Uterus (tissue), 4 donors: ENCODE results near the gene KCTD6. TPM values are rescaled to one million over a fixed set of nuclear protein-coding genes. Genes with fewer than 3 reads are reported as not detected.
A peak's percentile ranks its signal among the peaks of the same experiment; 100 is the strongest.

Experiments used
- DNase-seq, 2 donors: peaks; one replicate each; pipeline ENCODE4 v3.0.0-alpha.2; 2019 to 2020
- H3K27ac ChIP-seq, 2 donors: fragments of 200-600 bp; sonication (generic); 1 replicate in 1 of 2; 2 replicates in 1 of 2; pipeline ENCODE4 v1.5.1; 2016 to 2018
- H3K27me3 ChIP-seq, 2 donors: fragments of 200-600 bp; sonication (generic); one replicate each; pipeline ENCODE4 v1.5.1; 2018 to 2019; ENCODE audit warnings: control low read depth in 1 of 2
- H3K36me3 ChIP-seq, 2 donors: fragments of 200-600 bp; sonication (generic); one replicate each; pipeline ENCODE4 v1.5.1; 2019; ENCODE audit warnings: control low read depth in 1 of 2
- H3K4me1 ChIP-seq, 2 donors: fragments of 200-600 bp; sonication (generic); one replicate each; pipeline ENCODE4 v1.5.1; 2018 to 2019; ENCODE audit warnings: control low read depth in 1 of 2
- H3K4me3 ChIP-seq, 2 donors: fragments of 200-600 bp; sonication (generic); 1 replicate in 1 of 2; 2 replicates in 1 of 2; pipeline ENCODE4 v1.5.1; 2018 to 2019; ENCODE audit warnings: mild to moderate bottlenecking in 1 of 2
- H3K9me3 ChIP-seq, 2 donors: fragments of 200-600 bp; sonication (generic); one replicate each; pipeline ENCODE4 v1.5.1; 2019; ENCODE audit warnings: control low read depth in 1 of 2
- POLR2A ChIP-seq, 2 donors: fragments of 450-650 bp; IDR thresholded peaks; one replicate each; pipeline ENCODE4 v1.6.1; 2016; ENCODE audit warnings: antibody characterized with exemption in 2 of 2, mild to moderate bottlenecking in 1 of 2, moderate library complexity in 1 of 2
- intact Hi-C: fragments of 100-400 bp; cut with DNase I; formaldehyde crosslinking; loops from one replicate; pipeline ENCODE4 v1.15.1; 2023; ENCODE audit warnings: low total_unique reads
- total RNA-seq, 4 donors: library from RNA; depleted of rRNA in 3 of 4; stranded (reverse); fragments of >200 nt in 3 of 4; gene quantifications; one replicate each; pipeline versions ENCODE4 v1.1.0 to v1.2.4, GENCODE V29; 2014 to 2023
- TF ChIP-seq, protein P1 (sequence below), 4 experiments: fragments of 200-600 bp in 2 of 4; fragments of 450-650 bp in 2 of 4; sonication (generic) in 2 of 4; IDR thresholded peaks; one replicate each; pipeline ENCODE4 v1.5.1; 2016 to 2019; ENCODE audit warnings: antibody characterized with exemption in 4 of 4, mild to moderate bottlenecking in 2 of 4, moderate library complexity in 1 of 4
- donor health status: DM: yes; HTN: yes; CAD: no.

Gene KCTD6
- total RNA-seq: 10 to 100 TPM; 21.0 to 27.4 (median 24.3) TPM

DNA sequence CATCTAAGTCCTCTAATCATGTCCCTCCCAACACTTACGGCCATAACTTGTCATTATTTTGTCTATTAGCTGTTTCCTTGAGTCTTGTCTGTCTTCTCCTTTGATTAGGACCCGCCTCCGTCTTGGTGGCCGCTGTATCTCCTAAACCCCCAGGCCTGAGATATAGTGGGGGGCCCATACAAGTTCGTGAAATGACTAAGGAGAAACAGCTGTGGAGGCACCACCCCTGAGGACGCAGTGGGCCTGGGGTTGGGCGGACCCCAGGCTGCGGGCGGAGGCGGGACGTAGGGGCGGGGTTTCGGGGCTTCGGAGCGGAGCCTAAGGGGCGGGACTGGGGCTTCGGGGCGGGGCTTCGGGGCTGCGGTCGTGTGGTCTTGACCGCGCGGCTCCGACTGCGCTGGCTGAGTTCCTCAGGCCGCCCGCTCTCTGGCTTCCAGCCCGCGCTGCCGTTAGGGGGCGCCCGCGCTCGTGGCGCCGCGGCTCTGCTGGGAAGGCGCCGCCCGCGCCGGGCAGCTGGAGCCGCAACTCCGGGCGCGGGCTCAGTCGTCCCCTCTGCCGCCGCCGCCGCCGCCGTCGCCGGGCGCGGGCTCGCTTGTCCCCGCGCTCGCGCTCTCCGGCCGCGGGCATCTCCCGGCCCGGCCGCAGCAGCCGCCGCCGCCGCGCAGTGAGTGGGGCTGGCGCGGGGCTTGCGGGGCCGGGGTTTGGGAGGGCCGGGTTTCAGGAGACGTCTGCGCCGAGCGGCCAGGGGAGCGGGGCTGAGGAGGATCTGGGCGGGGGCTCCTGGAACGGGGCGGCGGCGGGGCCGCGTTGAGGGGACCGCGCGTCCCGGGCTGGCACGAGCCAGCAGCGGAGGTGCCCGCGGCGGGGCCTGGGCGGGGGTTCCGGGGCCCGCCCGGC is at the start of gene KCTD6:
TSS of gene KCTD6 (plus strand) at position 591 of the 897 bp plus-strand sequence. CDS start 6,660 bp downstream, outside the sequence.
- intact Hi-C loops: loop anchor here (5.0 kb wide), 1 partner anchor 159 kb away; the partner anchor contains the start of gene PXK

DNA sequence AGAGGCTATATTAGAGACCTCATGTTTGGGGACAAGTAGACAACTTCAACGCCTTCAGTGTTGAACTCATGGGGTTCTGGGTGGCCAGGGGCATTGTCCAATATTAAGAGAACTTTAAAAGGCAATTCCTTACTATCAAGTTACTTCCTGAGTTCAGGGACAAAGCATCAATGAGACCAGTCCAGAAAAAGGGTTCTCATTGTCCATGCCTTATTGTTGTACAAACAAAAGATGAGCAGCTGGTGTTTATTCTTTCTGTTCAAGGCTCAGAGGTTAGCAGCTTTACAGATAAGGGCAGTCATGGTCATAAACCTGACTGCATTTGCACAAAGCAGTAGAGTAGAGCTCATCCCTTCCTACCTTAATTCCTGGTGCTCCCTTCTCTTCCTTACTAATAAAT is 39.7 kb upstream of the KCTD6 start:
- Histone ChIP-seq H3K36me3 (no peaks in the 10 kb centered on the region), H3K9me3 (peaks cover 0 to 15% of the 10 kb centered on the region in 2 donors), H3K4me3 (no peak overlapping the region), H3K4me1 (no peaks in the 10 kb centered on the region), H3K27ac (no peak overlapping the region), H3K27me3 (no peaks in the 10 kb centered on the region)
- intact Hi-C loops: no loop called here
- TF ChIP-seq POLR2A (IDR thresholded peaks at IDR 0.05): no peak
- TF ChIP-seq, protein P1, sequence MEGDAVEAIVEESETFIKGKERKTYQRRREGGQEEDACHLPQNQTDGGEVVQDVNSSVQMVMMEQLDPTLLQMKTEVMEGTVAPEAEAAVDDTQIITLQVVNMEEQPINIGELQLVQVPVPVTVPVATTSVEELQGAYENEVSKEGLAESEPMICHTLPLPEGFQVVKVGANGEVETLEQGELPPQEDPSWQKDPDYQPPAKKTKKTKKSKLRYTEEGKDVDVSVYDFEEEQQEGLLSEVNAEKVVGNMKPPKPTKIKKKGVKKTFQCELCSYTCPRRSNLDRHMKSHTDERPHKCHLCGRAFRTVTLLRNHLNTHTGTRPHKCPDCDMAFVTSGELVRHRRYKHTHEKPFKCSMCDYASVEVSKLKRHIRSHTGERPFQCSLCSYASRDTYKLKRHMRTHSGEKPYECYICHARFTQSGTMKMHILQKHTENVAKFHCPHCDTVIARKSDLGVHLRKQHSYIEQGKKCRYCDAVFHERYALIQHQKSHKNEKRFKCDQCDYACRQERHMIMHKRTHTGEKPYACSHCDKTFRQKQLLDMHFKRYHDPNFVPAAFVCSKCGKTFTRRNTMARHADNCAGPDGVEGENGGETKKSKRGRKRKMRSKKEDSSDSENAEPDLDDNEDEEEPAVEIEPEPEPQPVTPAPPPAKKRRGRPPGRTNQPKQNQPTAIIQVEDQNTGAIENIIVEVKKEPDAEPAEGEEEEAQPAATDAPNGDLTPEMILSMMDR (IDR thresholded peaks at IDR 0.05): no peak
- no peak for DNase-seq

More for the DNA sequence above, at the start of gene KCTD6:
- no peaks in the 10 kb centered on the region for H3K27me3 ChIP-seq
- no peaks in the 10 kb centered on the region for H3K9me3 ChIP-seq
- H3K36me3 ChIP-seq: no peaks in the 10 kb centered on the region
- peak within 1 kb of the TSS; percentile 68 to 90 for H3K4me3 ChIP-seq
- peaks cover 14 to 20% of the 10 kb centered on the region in 2 donors for H3K4me1 ChIP-seq
- TF ChIP-seq POLR2A (IDR thresholded peaks at IDR 0.05): peak; percentile 46 to 58
- TF ChIP-seq, protein P1 (IDR thresholded peaks at IDR 0.05): peak; percentile 54 to 93 (median 87)
- H3K27ac ChIP-seq: peak within 1 kb of the TSS; percentile 90 to 91
- peak; percentile 91 to 96 for DNase-seq

DNA sequence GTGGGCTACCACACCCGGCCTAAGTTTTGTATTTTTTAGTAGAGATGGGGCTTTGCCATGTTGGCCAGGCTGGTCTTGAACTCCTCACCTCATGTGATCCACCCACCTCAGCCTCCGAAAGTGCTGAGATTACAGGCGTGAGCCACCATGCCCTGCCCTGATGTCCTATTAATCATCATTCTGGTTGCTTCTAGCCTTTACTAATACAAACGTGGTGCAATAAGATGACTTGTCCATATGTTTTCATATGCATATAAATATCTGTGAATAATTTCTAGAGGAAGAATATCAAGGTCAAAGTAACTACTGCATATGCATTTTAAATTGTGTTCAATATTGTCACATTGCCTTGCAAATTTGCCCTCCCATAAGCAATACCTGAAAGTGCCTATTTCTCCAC is 32.7 kb upstream of the KCTD6 start:
- Histone ChIP-seq H3K36me3 (no peaks in the 10 kb centered on the region), H3K9me3 (peaks cover 0 to 11% of the 10 kb centered on the region in 2 donors), H3K27me3 (no peaks in the 10 kb centered on the region), H3K4me3 (no peak overlapping the region), H3K4me1 (no peaks in the 10 kb centered on the region), H3K27ac (no peak overlapping the region)
- intact Hi-C loops: no loop called here
- no peak for TF ChIP-seq POLR2A (IDR thresholded peaks at IDR 0.05)
- TF ChIP-seq, protein P1 (IDR thresholded peaks at IDR 0.05): no peak
- DNase-seq: no peak

- TF ChIP-seq POLR2A (IDR thresholded peaks at IDR 0.05): no peak
- TF ChIP-seq, protein P1 (IDR thresholded peaks at IDR 0.05): no peak
- DNase-seq: no peak
- H3K4me1 ChIP-seq: no peaks in the 10 kb centered on the region
- H3K9me3 ChIP-seq: no peaks in the 10 kb centered on the region
- no peaks in the 10 kb centered on the region for H3K36me3 ChIP-seq
- intact Hi-C loops: no loop called here
- no peak overlapping the region for H3K27ac ChIP-seq
- no peaks in the 10 kb centered on the region for H3K27me3 ChIP-seq
- no peak overlapping the region for H3K4me3 ChIP-seq
These were observed 29.1 kb upstream of the KCTD6 start for GRCh38 chr3:58462829-58463180.
